ENCODE results near the gene TGDS.
A peak's percentile ranks its signal among the peaks of the same experiment; 100 is the strongest.
"Not testable (repeated sequence)": the region's sequence is repeated elsewhere in the genome, so short reads cannot be mapped to it uniquely, and the experiment has no call there.

The TGDS gene

GRCh38 chr13:94549232-94550061, 46.5 kb downstream of the TGDS start:
- DNase-seq (ENCODE audit: low spot score), result peak; percentile 97

GRCh38 chr13:94548821-94549231, 47.1 kb downstream of the TGDS start:
- DNase-seq (ENCODE audit: low spot score), result peak; percentile 69

GRCh38 chr13:94548382-94548781, 47.6 kb downstream of the TGDS start:
- DNase-seq (ENCODE audit: low spot score), result no peak

GRCh38 chr13:94546061-94546839, 49.7 kb downstream of the TGDS start:
- no peak for DNase-seq (ENCODE audit: low spot score)

GRCh38 chr13:94544922-94545321, 51.0 kb downstream of the TGDS start:
- DNase-seq (ENCODE audit: low spot score), result no peak

- DNase-seq (ENCODE audit: low spot score), result no peak
Measured at GRCh38 chr13:94542917-94543316, 53.0 kb downstream of the TGDS start.

GRCh38 chr13:94537740-94538630, 58.0 kb downstream of the TGDS start:
- DNase-seq (ENCODE audit: low spot score), result no peak

- no peak for DNase-seq (ENCODE audit: low spot score)
Measured at GRCh38 chr13:94535775-94536174, 60.2 kb downstream of the TGDS start.

- DNase-seq (ENCODE audit: low spot score), result no peak
Measured at GRCh38 chr13:94535231-94535630, 60.7 kb downstream of the TGDS start.

GRCh38 chr13:94534166-94534565, 61.8 kb downstream of the TGDS start:
- no peak for DNase-seq (ENCODE audit: low spot score)

- DNase-seq (ENCODE audit: low spot score), result not testable (repeated sequence)
Measured at GRCh38 chr13:94532278-94532677, 63.7 kb downstream of the TGDS start.

- not testable (repeated sequence) for DNase-seq (ENCODE audit: low spot score)
Measured at GRCh38 chr13:94526956-94527355, 69.0 kb downstream of the TGDS start.

GRCh38 chr13:94525781-94526180, 70.2 kb downstream of the TGDS start:
- no peak for DNase-seq (ENCODE audit: low spot score)

- DNase-seq (ENCODE audit: low spot score), result no peak
Measured at GRCh38 chr13:94524407-94524806, 71.5 kb downstream of the TGDS start.
